ENCODE results near the gene GSK3A. TPM values are rescaled to one million over a fixed set of nuclear protein-coding genes. Genes with fewer than 3 reads are reported as not detected.

Gene GSK3A
- total and polyA plus RNA-seq, 2 donors (not counting 1 experiment from before 2014, with no cell fraction given): 38.5 to 42.0 TPM

- Histone ChIP-seq H3K4me1 (ENCODE audit: control insufficient read depth in 2 of 2, insufficient read depth in 2 of 2, low read length in 2 of 2) (peaks cover 23 to 41% of the 10 kb centered on the region in 2 donors), H3K27ac (ENCODE audit: low read length in 2 of 2) (no peak overlapping the region), H3K9ac (ENCODE audit: low read length) (no peak overlapping the region), H3K27me3 (replicated peaks in 1 of 4; ENCODE audit: control extremely low read depth in 1 of 4, control insufficient read depth in 3 of 4, insufficient read depth in 4 of 4, low read length in 3 of 4) (peaks cover 0 to 4% (median 0%) of the 10 kb centered on the region in 4 experiments), H2AFZ (ENCODE audit: insufficient read depth, low read depth, low read length, poor library complexity, severe bottlenecking) (no peak overlapping the region), H3K4me2 (replicated peaks; ENCODE audit: low read depth, low read length, poor library complexity, severe bottlenecking) (peak overlapping the region; percentile 25), H3K79me2 (ENCODE audit: control insufficient read depth, insufficient read depth, low read length) (peaks cover 30% of the 10 kb centered on the region), H3K36me3 (replicated peaks in 1 of 2; ENCODE audit: control extremely low read depth in 1 of 2, control insufficient read depth in 1 of 2, extremely low read depth in 1 of 2, insufficient read depth in 2 of 2, low read length in 1 of 2) (peaks cover 2 to 15% of the 10 kb centered on the region in 2 experiments), H3K4me3 (ENCODE audit: control extremely low read depth in 1 of 5, extremely low read depth in 1 of 5, insufficient read depth in 1 of 5, low read depth in 2 of 5, low read length in 4 of 5) (no peak overlapping the region), H3K9me3 (ENCODE audit: control extremely low read depth in 1 of 3, control insufficient read depth in 2 of 3, insufficient read depth in 1 of 3, low read length in 2 of 3) (no peaks in the 10 kb centered on the region), H4K20me1 (ENCODE audit: control insufficient read depth, insufficient read depth, low read length, poor library complexity, severe bottlenecking) (peaks cover 26% of the 10 kb centered on the region)
- H3K4me3 Mint-ChIP-seq: peak overlapping the region; percentile 87
- no peaks in the 10 kb centered on the region for H3K9me3 Mint-ChIP-seq (ENCODE audit: insufficient read depth)
- TF ChIP-seq EZH2 (IDR thresholded peaks at IDR 0.05; ENCODE audit: borderline replicate concordance, insufficient read depth, low read depth, low read length, poor library complexity, severe bottlenecking) (no peak), CTCF (IDR thresholded peaks at IDR 0.05) (no peak)
- ChIA-PET POLR2A (interaction anchor here (0.7 to 1.9 kb wide), 5 partner anchors 9 to 170 kb away, joined by 3 to 9 read pairs (median 4); partner anchors contain the start of gene GSK3A), CTCF (interaction anchor here (0.5 to 2.3 kb wide), 6 partner anchors 27 to 132 kb away, joined by 3 to 14 read pairs (median 4); partner anchors contain the start of gene POU2F2)
- H3K27ac Mint-ChIP-seq: peak overlapping the region; percentile 64
- H3K27me3 Mint-ChIP-seq: no peaks in the 10 kb centered on the region
- 92% methylated on average over 4 of the region's 4 CpGs for WGBS (ENCODE audit: insufficient coverage)
- intact Hi-C loops (cut with micrococcal nuclease): no loop called here
- DNase-seq: no peak
- peaks cover 26% of the 10 kb centered on the region for H3K4me1 Mint-ChIP-seq
- ATAC-seq (ENCODE audit: low read depth): no peak
Observed at GRCh38 chr19:42251572-42252358, 9.4 kb upstream of the GSK3A start.
